B cell (primary cell): Measurements from ENCODE around the gene PPBP.

Experiments
- EZH2 ChIP-seq: IDR thresholded peaks from 2 replicates; pipeline ENCODE4 v1.6.1; 2012; ENCODE audit warnings: borderline replicate concordance, low read depth, mild to moderate bottlenecking, moderate library complexity, low read length; ENCODE audit not compliant: insufficient read depth, poor library complexity, severe bottlenecking
- TF ChIP-seq, protein P1 (sequence below): fragments of 200-600 bp; IDR thresholded peaks from one replicate; pipeline ENCODE4 v1.8.0; 2022; ENCODE audit warnings: antibody characterized with exemption, mild to moderate bottlenecking

DNA sequence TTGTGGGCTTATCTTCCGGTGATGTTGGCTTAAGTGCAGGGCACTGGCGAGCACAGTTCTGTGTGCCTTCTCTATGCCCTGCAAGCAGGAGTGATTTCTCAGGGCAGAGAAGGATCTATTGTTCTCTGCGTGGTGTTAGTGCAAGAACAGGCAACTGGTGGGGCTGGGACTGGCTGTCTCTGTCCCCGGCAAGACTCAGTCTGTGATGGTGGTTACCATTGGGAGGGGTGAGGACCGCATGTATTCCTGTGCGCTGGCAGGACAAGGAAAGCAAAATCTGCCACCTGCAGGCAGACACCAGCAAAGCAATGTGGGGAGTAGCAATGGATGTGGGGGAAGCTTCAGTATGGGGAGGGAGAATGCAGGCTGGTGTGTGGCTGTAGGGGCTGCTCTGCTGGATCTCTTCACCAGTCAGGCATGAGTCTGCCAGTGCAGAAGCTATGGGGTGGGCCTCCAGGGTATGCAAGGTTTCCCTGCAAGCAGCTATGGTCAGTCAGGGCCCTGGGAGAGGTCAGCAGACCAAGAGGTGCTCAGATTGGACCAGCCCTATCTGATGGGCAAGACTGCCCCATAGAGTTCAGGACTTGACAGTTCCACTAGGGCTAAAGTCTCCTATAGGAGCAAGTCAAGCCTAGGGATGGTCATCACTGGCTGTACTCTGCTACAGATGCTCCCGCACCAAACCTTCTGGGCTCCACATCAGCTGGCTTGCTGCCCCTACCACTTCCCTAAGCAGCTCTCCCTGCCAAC is 23.0 kb downstream of the PPBP start:
- TF ChIP-seq, protein P1, sequence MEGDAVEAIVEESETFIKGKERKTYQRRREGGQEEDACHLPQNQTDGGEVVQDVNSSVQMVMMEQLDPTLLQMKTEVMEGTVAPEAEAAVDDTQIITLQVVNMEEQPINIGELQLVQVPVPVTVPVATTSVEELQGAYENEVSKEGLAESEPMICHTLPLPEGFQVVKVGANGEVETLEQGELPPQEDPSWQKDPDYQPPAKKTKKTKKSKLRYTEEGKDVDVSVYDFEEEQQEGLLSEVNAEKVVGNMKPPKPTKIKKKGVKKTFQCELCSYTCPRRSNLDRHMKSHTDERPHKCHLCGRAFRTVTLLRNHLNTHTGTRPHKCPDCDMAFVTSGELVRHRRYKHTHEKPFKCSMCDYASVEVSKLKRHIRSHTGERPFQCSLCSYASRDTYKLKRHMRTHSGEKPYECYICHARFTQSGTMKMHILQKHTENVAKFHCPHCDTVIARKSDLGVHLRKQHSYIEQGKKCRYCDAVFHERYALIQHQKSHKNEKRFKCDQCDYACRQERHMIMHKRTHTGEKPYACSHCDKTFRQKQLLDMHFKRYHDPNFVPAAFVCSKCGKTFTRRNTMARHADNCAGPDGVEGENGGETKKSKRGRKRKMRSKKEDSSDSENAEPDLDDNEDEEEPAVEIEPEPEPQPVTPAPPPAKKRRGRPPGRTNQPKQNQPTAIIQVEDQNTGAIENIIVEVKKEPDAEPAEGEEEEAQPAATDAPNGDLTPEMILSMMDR: no peak
- no peak for TF ChIP-seq EZH2
